Smooth muscle cell (in vitro differentiated cells): ENCODE data around the gene SMG6. TPM values are rescaled to one million over a fixed set of nuclear protein-coding genes. Genes with fewer than 3 reads are reported as not detected.

Experiments used
- DNase-seq: peaks from one replicate; lab custom pipeline; 2025; ENCODE audit not compliant: unreplicated experiment; lab: John Stamatoyannopoulos, UW
- H2AFZ ChIP-seq: fragments of 200-600 bp; sonication (generic); 2 replicates; pipeline ENCODE4 v1.6.0; 2016; ENCODE audit warnings: antibody characterized with exemption, low read depth, mild to moderate bottlenecking
- H3F3A ChIP-seq: fragments of 200-600 bp; sonication (generic); 2 replicates; pipeline ENCODE4 v1.6.0; 2017; ENCODE audit warnings: antibody characterized with exemption, low read depth
- H3K27ac ChIP-seq: fragments of 200-600 bp; sonication (generic); 2 replicates; pipeline ENCODE4 v1.5.1; 2016; ENCODE audit warnings: low read depth, mild to moderate bottlenecking
- H3K27me3 ChIP-seq: fragments of 200-600 bp; sonication (generic); 2 replicates; pipeline ENCODE4 v1.6.1; 2016; ENCODE audit warnings: low read depth, mild to moderate bottlenecking
- H3K36me3 ChIP-seq: fragments of 200-600 bp; sonication (generic); 2 replicates; pipeline ENCODE4 v1.5.1; 2016; ENCODE audit warnings: low read depth
- H3K4me1 ChIP-seq: fragments of 200-600 bp; sonication (generic); 2 replicates; pipeline ENCODE4 v1.5.1; 2016; ENCODE audit warnings: low read depth
- H3K4me2 ChIP-seq: fragments of 200-600 bp; sonication (generic); 2 replicates; pipeline ENCODE4 v1.6.0; 2016; ENCODE audit warnings: mild to moderate bottlenecking
- H3K4me3 ChIP-seq: fragments of 200-600 bp; sonication (generic); 2 replicates; pipeline ENCODE4 v1.5.1; 2016; ENCODE audit warnings: mild to moderate bottlenecking
- H3K79me2 ChIP-seq: fragments of 200-600 bp; sonication (generic); 2 replicates; pipeline ENCODE4 v1.6.0; 2016; ENCODE audit warnings: low read depth, mild to moderate bottlenecking
- H3K9ac ChIP-seq: fragments of 200-600 bp; sonication (generic); 2 replicates; pipeline ENCODE4 v1.6.0; 2016; ENCODE audit warnings: low read depth
- H3K9me3 ChIP-seq: fragments of 200-600 bp; sonication (generic); replicated peaks from 2 replicates; pipeline ENCODE4 v1.5.1; 2016; ENCODE audit warnings: low read depth
- H4K20me1 ChIP-seq: fragments of 200-600 bp; sonication (generic); 2 replicates; pipeline ENCODE4 v1.6.0; 2016; ENCODE audit warnings: low read depth
- CTCF ChIP-seq: fragments of 200-600 bp; sonication (generic); IDR thresholded peaks from 2 replicates; pipeline ENCODE4 v1.5.1; 2017; ENCODE audit warnings: borderline replicate concordance, mild to moderate bottlenecking, antibody characterized with exemption; ENCODE audit not compliant: insufficient read depth, poor library complexity, severe bottlenecking
- WGBS: methylation state at CpG from one replicate; pipeline ENCODE4 v1.1.7; 2016; ENCODE audit warnings: low lambda C conversion rate; 5-methylcytosine and 5-hydroxymethylcytosine counted together
- polyA plus RNA-seq: library from polyadenylated mRNA; unstranded; fragments of >200 nt; fragmentation: Nextera tagmentation; extraction: Ambion mirVana; gene quantifications from 2 replicates; pipeline ENCODE4 v1.2.1, GENCODE V29; 2016
- total RNA-seq: library from RNA; depleted of rRNA; stranded (reverse); fragments of >200 nt; gene quantifications from 2 replicates; pipeline ENCODE4 v1.2.3, GENCODE V29; 2014

Gene SMG6
- total and polyA plus RNA-seq, 2 experiments from 2014 or later = 10.6 to 21.4 TPM

- H3K4me2 ChIP-seq = no peak overlapping the region
- H2AFZ ChIP-seq = no peak overlapping the region
- H3K9ac ChIP-seq = no peak overlapping the region
- H3K27ac ChIP-seq = no peak overlapping the region
- H3K9me3 ChIP-seq = no peaks in the 10 kb centered on the region
- H3K27me3 ChIP-seq = no peaks in the 10 kb centered on the region
- H3K36me3 ChIP-seq = no peaks in the 10 kb centered on the region
- no peak overlapping the region for H3K4me3 ChIP-seq
- peaks cover 11% of the 10 kb centered on the region for H3F3A ChIP-seq
- H3K79me2 ChIP-seq = no peaks in the 10 kb centered on the region
- WGBS = 100% methylated on average over 3 of the region's 3 CpGs
- TF ChIP-seq CTCF = no peak
- peaks cover 38% of the 10 kb centered on the region for H4K20me1 ChIP-seq
- H3K4me1 ChIP-seq = no peaks in the 10 kb centered on the region
- DNase-seq = no peak
Observed at GRCh38 chr17:2107506-2107905, 196.1 kb downstream of the SMG6 start.

- Histone ChIP-seq H4K20me1 (peaks cover 38% of the 10 kb centered on the region), H3K79me2 (no peaks in the 10 kb centered on the region), H2AFZ (no peak overlapping the region), H3K36me3 (no peaks in the 10 kb centered on the region), H3K4me3 (no peak overlapping the region), H3K27me3 (no peaks in the 10 kb centered on the region), H3K4me1 (no peaks in the 10 kb centered on the region), H3K27ac (no peak overlapping the region), H3K9me3 (no peaks in the 10 kb centered on the region), H3F3A (peaks cover 10% of the 10 kb centered on the region), H3K4me2 (peak overlapping the region; percentile 17), H3K9ac (no peak overlapping the region)
- TF ChIP-seq CTCF = no peak
- WGBS = 79% methylated on average over 2 of the region's 2 CpGs
- DNase-seq = no peak
Observed at GRCh38 chr17:2107050-2107449, 196.5 kb downstream of the SMG6 start.

- Histone ChIP-seq H3K4me1 (no peaks in the 10 kb centered on the region), H3K79me2 (no peaks in the 10 kb centered on the region), H3K9ac (no peak overlapping the region), H2AFZ (no peak overlapping the region), H3K27me3 (no peaks in the 10 kb centered on the region), H3K9me3 (no peaks in the 10 kb centered on the region), H3K27ac (no peak overlapping the region), H3K4me3 (no peak overlapping the region), H3K36me3 (no peaks in the 10 kb centered on the region), H3F3A (peaks cover 10% of the 10 kb centered on the region), H4K20me1 (peaks cover 35% of the 10 kb centered on the region), H3K4me2 (peak overlapping the region; percentile 17)
- no peak for TF ChIP-seq CTCF
- 62% methylated on average over 11 of the region's 11 CpGs for WGBS
- no peak for DNase-seq
Observed at GRCh38 chr17:2106308-2106955, 197.2 kb downstream of the SMG6 start.

- TF ChIP-seq CTCF = no peak
- Histone ChIP-seq H3K9ac (no peak overlapping the region), H3K4me3 (no peak overlapping the region), H3K27me3 (no peaks in the 10 kb centered on the region), H2AFZ (no peak overlapping the region), H3K36me3 (no peaks in the 10 kb centered on the region), H3K79me2 (no peaks in the 10 kb centered on the region), H3F3A (peaks cover 5% of the 10 kb centered on the region), H3K4me2 (no peak overlapping the region), H4K20me1 (peaks cover 28% of the 10 kb centered on the region), H3K9me3 (no peaks in the 10 kb centered on the region), H3K4me1 (no peaks in the 10 kb centered on the region), H3K27ac (no peak overlapping the region)
- 100% methylated on average over 1 of the region's 1 CpG for WGBS
- no peak for DNase-seq
Observed at GRCh38 chr17:2105663-2106062, 197.9 kb downstream of the SMG6 start.
